ENCODE measurements around the gene PSMD2.

PSMD2 gene

GRCh38 chr3:184320104-184320445, 21.0 kb downstream of the PSMD2 start:
- Histone ChIP-seq H3K27ac (ENCODE audit: low read depth, low read length, severe bottlenecking) (no peak overlapping the region), H3K9me3 (ENCODE audit: control insufficient read depth, low read length) (no peaks in the 10 kb centered on the region), H3K4me1 (ENCODE audit: control insufficient read depth, insufficient read depth, low read length, poor library complexity, severe bottlenecking) (peaks cover 23% of the 10 kb centered on the region), H3K4me3 (ENCODE audit: extremely low read depth, insufficient read depth, low read length, poor library complexity, severe bottlenecking) (no peak overlapping the region), H3K36me3 (ENCODE audit: control insufficient read depth, insufficient read depth, low read length) (peaks cover 95% of the 10 kb centered on the region)
- WGBS, 2 experiments (ENCODE audit: insufficient coverage in 2 of 2): 100% methylated on average over 1 to 3 of the region's 4 CpGs

DNA sequence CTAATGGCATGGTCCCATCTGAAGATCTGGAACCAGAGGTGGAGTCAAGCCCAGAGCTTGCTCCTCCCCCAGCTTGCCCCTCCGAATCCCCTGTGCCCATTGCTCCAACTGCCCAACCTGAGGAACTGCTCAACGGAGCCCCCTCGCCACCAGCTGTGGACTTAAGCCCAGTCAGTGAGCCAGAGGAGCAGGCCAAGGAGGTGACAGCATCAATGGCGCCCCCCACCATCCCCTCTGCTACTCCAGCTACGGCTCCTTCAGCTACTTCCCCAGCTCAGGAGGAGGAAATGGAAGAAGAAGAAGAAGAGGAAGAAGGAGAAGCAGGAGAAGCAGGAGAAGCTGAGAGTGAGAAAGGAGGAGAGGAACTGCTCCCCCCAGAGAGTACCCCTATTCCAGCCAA, 22.6 kb downstream of the PSMD2 start:
- no peaks in the 10 kb centered on the region for H3K9me3 ChIP-seq (ENCODE audit: control insufficient read depth, low read length)
- 75 to 100% methylated on average over 1 to 3 of the region's 5 CpGs for WGBS, 2 experiments (ENCODE audit: insufficient coverage in 2 of 2)
- no peak overlapping the region for H3K4me3 ChIP-seq (ENCODE audit: extremely low read depth, insufficient read depth, low read length, poor library complexity, severe bottlenecking)
- H3K36me3 ChIP-seq (ENCODE audit: control insufficient read depth, insufficient read depth, low read length): peaks cover 98% of the 10 kb centered on the region
- H3K27ac ChIP-seq (ENCODE audit: low read depth, low read length, severe bottlenecking): no peak overlapping the region
- H3K4me1 ChIP-seq (ENCODE audit: control insufficient read depth, insufficient read depth, low read length, poor library complexity, severe bottlenecking): peaks cover 15% of the 10 kb centered on the region

DNA sequence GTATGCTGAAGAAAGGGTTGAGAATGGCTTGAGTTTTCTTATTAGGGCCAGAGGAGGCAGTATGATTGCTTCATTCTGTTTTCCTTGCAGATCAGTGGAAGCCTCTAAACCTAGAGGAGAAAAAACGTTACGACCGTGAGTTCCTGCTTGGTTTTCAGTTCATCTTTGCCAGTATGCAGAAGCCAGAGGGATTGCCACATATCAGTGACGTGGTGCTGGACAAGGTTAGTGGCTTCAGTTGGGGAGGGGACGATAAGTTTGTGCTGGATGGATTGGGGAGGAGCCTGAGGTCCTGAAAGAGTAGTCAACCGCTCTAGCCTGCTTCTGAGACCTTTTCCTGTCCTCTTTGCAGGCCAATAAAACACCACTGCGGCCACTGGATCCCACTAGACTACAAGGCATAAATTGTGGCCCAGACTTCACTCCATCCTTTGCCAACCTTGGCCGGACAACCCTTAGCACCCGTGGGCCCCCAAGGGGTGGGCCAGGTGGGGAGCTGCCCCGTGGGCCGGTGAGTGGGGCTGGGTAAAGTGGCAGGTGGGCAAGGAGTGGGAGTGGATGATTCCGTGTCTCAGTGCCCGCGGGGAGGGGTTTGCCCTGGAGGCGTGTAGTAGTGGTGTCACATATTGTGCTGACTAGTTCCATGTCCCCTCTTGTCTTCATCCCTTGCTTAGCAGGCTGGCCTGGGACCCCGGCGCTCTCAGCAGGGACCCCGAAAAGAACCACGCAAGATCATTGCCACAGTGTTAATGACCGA, 23.9 kb downstream of the PSMD2 start:
- no peak overlapping the region for H3K27ac ChIP-seq (ENCODE audit: low read depth, low read length, severe bottlenecking)
- no peaks in the 10 kb centered on the region for H3K9me3 ChIP-seq (ENCODE audit: control insufficient read depth, low read length)
- H3K4me1 ChIP-seq (ENCODE audit: control insufficient read depth, insufficient read depth, low read length, poor library complexity, severe bottlenecking): peaks cover 9% of the 10 kb centered on the region
- peaks cover 98% of the 10 kb centered on the region for H3K36me3 ChIP-seq (ENCODE audit: control insufficient read depth, insufficient read depth, low read length)
- WGBS, 2 experiments (ENCODE audit: insufficient coverage in 2 of 2): 96 to 98% methylated on average over 14 to 20 of the region's 20 CpGs
- no peak overlapping the region for H3K4me3 ChIP-seq (ENCODE audit: extremely low read depth, insufficient read depth, low read length, poor library complexity, severe bottlenecking)

GRCh38 chr3:184323696-184324095, 24.7 kb downstream of the PSMD2 start:
- Histone ChIP-seq H3K4me3 (ENCODE audit: extremely low read depth, insufficient read depth, low read length, poor library complexity, severe bottlenecking) (no peak overlapping the region), H3K4me1 (ENCODE audit: control insufficient read depth, insufficient read depth, low read length, poor library complexity, severe bottlenecking) (peaks cover 7% of the 10 kb centered on the region), H3K36me3 (ENCODE audit: control insufficient read depth, insufficient read depth, low read length) (peaks cover 98% of the 10 kb centered on the region), H3K27ac (ENCODE audit: low read depth, low read length, severe bottlenecking) (no peak overlapping the region), H3K9me3 (ENCODE audit: control insufficient read depth, low read length) (no peaks in the 10 kb centered on the region)
- WGBS, 2 experiments (ENCODE audit: insufficient coverage in 2 of 2): 99% methylated on average over 8 of the region's 8 CpGs

DNA sequence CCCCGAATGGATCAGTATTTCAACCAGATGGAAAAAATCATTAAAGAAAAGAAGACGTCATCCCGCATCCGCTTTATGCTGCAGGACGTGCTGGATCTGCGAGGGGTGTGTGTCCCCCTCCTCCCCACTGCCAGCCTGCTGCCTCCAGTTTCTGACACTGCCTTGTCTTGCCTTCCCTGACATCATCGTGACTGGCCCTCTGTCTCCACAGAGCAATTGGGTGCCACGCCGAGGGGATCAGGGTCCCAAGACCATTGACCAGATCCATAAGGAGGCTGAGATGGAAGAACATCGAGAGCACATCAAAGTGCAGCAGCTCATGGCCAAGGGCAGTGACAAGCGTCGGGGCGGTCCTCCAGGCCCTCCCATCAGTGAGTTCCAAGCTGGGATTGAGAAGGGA, 26.2 kb downstream of the PSMD2 start:
- Histone ChIP-seq H3K4me3 (ENCODE audit: extremely low read depth, insufficient read depth, low read length, poor library complexity, severe bottlenecking) (no peak overlapping the region), H3K36me3 (ENCODE audit: control insufficient read depth, insufficient read depth, low read length) (peaks cover 100% of the 10 kb centered on the region), H3K27ac (ENCODE audit: low read depth, low read length, severe bottlenecking) (no peak overlapping the region), H3K4me1 (ENCODE audit: control insufficient read depth, insufficient read depth, low read length, poor library complexity, severe bottlenecking) (no peaks in the 10 kb centered on the region), H3K9me3 (ENCODE audit: control insufficient read depth, low read length) (no peaks in the 10 kb centered on the region)
- 98% methylated on average over 10 to 13 of the region's 13 CpGs for WGBS, 2 experiments (ENCODE audit: insufficient coverage in 2 of 2)

GRCh38 chr3:184325715-184326369, 26.8 kb downstream of the PSMD2 start:
- H3K27ac ChIP-seq (ENCODE audit: low read depth, low read length, severe bottlenecking): no peak overlapping the region

DNA sequence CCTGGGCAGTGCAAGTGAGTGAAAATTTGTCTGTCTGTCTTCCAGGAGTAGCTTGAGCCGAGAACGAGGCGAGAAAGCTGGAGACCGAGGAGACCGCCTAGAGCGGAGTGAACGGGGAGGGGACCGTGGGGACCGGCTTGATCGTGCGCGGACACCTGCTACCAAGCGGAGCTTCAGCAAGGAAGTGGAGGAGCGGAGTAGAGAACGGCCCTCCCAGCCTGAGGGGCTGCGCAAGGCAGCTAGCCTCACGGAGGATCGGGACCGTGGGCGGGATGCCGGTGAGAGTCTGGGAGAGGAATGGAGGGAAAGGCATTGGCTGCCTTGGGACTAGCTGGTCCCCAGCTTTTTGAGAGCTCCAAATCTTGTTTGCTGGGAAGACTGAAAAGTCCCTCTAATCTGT, 28.1 kb downstream of the PSMD2 start:
- H3K27ac ChIP-seq (ENCODE audit: low read depth, low read length, severe bottlenecking): no peak overlapping the region
- no peaks in the 10 kb centered on the region for H3K9me3 ChIP-seq (ENCODE audit: control insufficient read depth, low read length)
- WGBS, 2 experiments (ENCODE audit: insufficient coverage in 2 of 2): 95 to 98% methylated on average over 21 of the region's 21 CpGs
- peaks cover 100% of the 10 kb centered on the region for H3K36me3 ChIP-seq (ENCODE audit: control insufficient read depth, insufficient read depth, low read length)
- H3K4me3 ChIP-seq (ENCODE audit: extremely low read depth, insufficient read depth, low read length, poor library complexity, severe bottlenecking): no peak overlapping the region
- peaks cover 14% of the 10 kb centered on the region for H3K4me1 ChIP-seq (ENCODE audit: control insufficient read depth, insufficient read depth, low read length, poor library complexity, severe bottlenecking)

More at GRCh38 chr3:184325715-184326369, 26.8 kb downstream of the PSMD2 start:
- peaks cover 100% of the 10 kb centered on the region for H3K36me3 ChIP-seq (ENCODE audit: control insufficient read depth, insufficient read depth, low read length)
- no peak overlapping the region for H3K4me3 ChIP-seq (ENCODE audit: extremely low read depth, insufficient read depth, low read length, poor library complexity, severe bottlenecking)
- H3K9me3 ChIP-seq (ENCODE audit: control insufficient read depth, low read length): no peaks in the 10 kb centered on the region
- 89 to 100% methylated on average over 1 to 3 of the region's 6 CpGs for WGBS, 2 experiments (ENCODE audit: insufficient coverage in 2 of 2)
- H3K4me1 ChIP-seq (ENCODE audit: control insufficient read depth, insufficient read depth, low read length, poor library complexity, severe bottlenecking): peaks cover under 1% of the 10 kb centered on the region

GRCh38 chr3:184328516-184328915, 29.5 kb downstream of the PSMD2 start:
- H3K4me1 ChIP-seq (ENCODE audit: control insufficient read depth, insufficient read depth, low read length, poor library complexity, severe bottlenecking): peaks cover 28% of the 10 kb centered on the region
- no peak overlapping the region for H3K27ac ChIP-seq (ENCODE audit: low read depth, low read length, severe bottlenecking)
- H3K9me3 ChIP-seq (ENCODE audit: control insufficient read depth, low read length): no peaks in the 10 kb centered on the region
- WGBS, 2 experiments (ENCODE audit: insufficient coverage in 2 of 2): 61 to 67% methylated on average over 3 of the region's 3 CpGs
- H3K36me3 ChIP-seq (ENCODE audit: control insufficient read depth, insufficient read depth, low read length): peaks cover 100% of the 10 kb centered on the region
- no peak overlapping the region for H3K4me3 ChIP-seq (ENCODE audit: extremely low read depth, insufficient read depth, low read length, poor library complexity, severe bottlenecking)

GRCh38 chr3:184332370-184333090, 33.5 kb downstream of the PSMD2 start:
- Histone ChIP-seq H3K4me3 (ENCODE audit: extremely low read depth, insufficient read depth, low read length, poor library complexity, severe bottlenecking) (no peak overlapping the region), H3K4me1 (ENCODE audit: control insufficient read depth, insufficient read depth, low read length, poor library complexity, severe bottlenecking) (peaks cover 55% of the 10 kb centered on the region), H3K9me3 (ENCODE audit: control insufficient read depth, low read length) (no peaks in the 10 kb centered on the region), H3K36me3 (ENCODE audit: control insufficient read depth, insufficient read depth, low read length) (peaks cover 80% of the 10 kb centered on the region), H3K27ac (ENCODE audit: low read depth, low read length, severe bottlenecking) (peak overlapping the region; percentile 96)
- 91 to 94% methylated on average over 8 to 10 of the region's 10 CpGs for WGBS, 2 experiments (ENCODE audit: insufficient coverage in 2 of 2)

GRCh38 chr3:184333190-184333589, 34.1 kb downstream of the PSMD2 start:
- H3K4me1 ChIP-seq (ENCODE audit: control insufficient read depth, insufficient read depth, low read length, poor library complexity, severe bottlenecking): peaks cover 55% of the 10 kb centered on the region
- 97% methylated on average over 6 of the region's 6 CpGs for WGBS, 2 experiments (ENCODE audit: insufficient coverage in 2 of 2)
- H3K4me3 ChIP-seq (ENCODE audit: extremely low read depth, insufficient read depth, low read length, poor library complexity, severe bottlenecking): no peak overlapping the region
- peaks cover 74% of the 10 kb centered on the region for H3K36me3 ChIP-seq (ENCODE audit: control insufficient read depth, insufficient read depth, low read length)
- no peaks in the 10 kb centered on the region for H3K9me3 ChIP-seq (ENCODE audit: control insufficient read depth, low read length)
- H3K27ac ChIP-seq (ENCODE audit: low read depth, low read length, severe bottlenecking): peak overlapping the region; percentile 96

Measured in mesodermal cell (in vitro differentiated cells).